Natural killer cell (primary cell): ENCODE measurements around the gene PCDH9. TPM values are rescaled to one million over a fixed set of nuclear protein-coding genes. Genes with fewer than 3 reads are reported as not detected.

Source experiments
- ATAC-seq, 3 donors: fragments of 150-1000 bp in 2 of 3; fragments of 200-7000 bp in 1 of 3; cut with Tn5 transposase; 1 replicate in 1 of 3; 2 replicates in 2 of 3; pipeline ENCODE4 v1.10.0; 2021; ENCODE audit warnings: mild to moderate bottlenecking in 2 of 3, moderate library complexity in 2 of 3
- DNase-seq, 2 donors: peaks; one replicate each; pipeline versions ENCODE4 v3.0.0 to v3.0.0-alpha.2; 2013 to 2021; ENCODE audit warnings: mixed read lengths in 1 of 2
- H3K27ac ChIP-seq: one replicate; pipeline ENCODE4 v1.5.1; 2013; ENCODE audit warnings: mild to moderate bottlenecking, low read length
- H3K27me3 ChIP-seq: one replicate; pipeline ENCODE4 v1.6.1; 2013; ENCODE audit warnings: low read length; ENCODE audit not compliant: control insufficient read depth, insufficient read depth
- H3K36me3 ChIP-seq: one replicate; pipeline ENCODE4 v1.6.1; 2013; ENCODE audit warnings: low read length; ENCODE audit not compliant: control insufficient read depth, insufficient read depth
- H3K4me1 ChIP-seq: one replicate; pipeline ENCODE4 v1.6.1; 2013; ENCODE audit warnings: low read length; ENCODE audit not compliant: control insufficient read depth, insufficient read depth
- H3K4me3 ChIP-seq: one replicate; pipeline ENCODE4 v1.5.1; 2013; ENCODE audit warnings: low read length
- H3K9me3 ChIP-seq: one replicate; pipeline ENCODE4 v1.6.1; 2013; ENCODE audit warnings: low read length; ENCODE audit not compliant: control insufficient read depth, insufficient read depth
- H3K27ac Mint-ChIP-seq, 2 donors: one replicate each; pipeline ENCODE4 v1.8.0; 2022; ENCODE audit warnings: mild to moderate bottlenecking in 2 of 2, mixed read lengths in 2 of 2, moderate library complexity in 1 of 2
- H3K27me3 Mint-ChIP-seq, 2 donors: one replicate each; pipeline ENCODE4 v1.8.0; 2022; ENCODE audit warnings: low read depth in 2 of 2, mixed read lengths in 2 of 2
- H3K36me3 Mint-ChIP-seq: one replicate; pipeline ENCODE4 v1.8.0; 2022; ENCODE audit warnings: mixed read lengths
- H3K4me1 Mint-ChIP-seq, 2 donors: one replicate each; pipeline ENCODE4 v1.8.0; 2022; ENCODE audit warnings: mixed read lengths in 2 of 2
- H3K4me3 Mint-ChIP-seq: one replicate; pipeline ENCODE4 v1.8.0; 2022; ENCODE audit warnings: mild to moderate bottlenecking, moderate library complexity, mixed read lengths
- H3K9me3 Mint-ChIP-seq, 2 donors: one replicate each; pipeline ENCODE4 v1.8.0; 2022; ENCODE audit warnings: mixed read lengths in 2 of 2
- WGBS: methylation state at CpG from one replicate; pipeline ENCODE4 v1.1.7; 2013; ENCODE audit warnings: missing lambda C conversion rate; ENCODE audit not compliant: insufficient coverage; 5-methylcytosine and 5-hydroxymethylcytosine counted together
- intact Hi-C: fragments of 100-400 bp; cut with micrococcal nuclease; formaldehyde crosslinking; loops from one replicate; pipeline ENCODE4 v1.14.2; 2022
- total RNA-seq, 4 donors: library from RNA; stranded (reverse); fragments of 120-200 nt in 1 of 4; gene quantifications; one replicate each; pipeline versions ENCODE4 v1.2.3 to v1.2.4, GENCODE V29; 2013 to 2022
- TF ChIP-seq, protein P1 (sequence below): fragments of 200-600 bp; IDR thresholded peaks from one replicate; pipeline ENCODE4 v1.8.0; 2022; ENCODE audit warnings: antibody characterized with exemption

The PCDH9 gene
- total RNA-seq, 3 donors from 2014 or later (not counting 1 experiment from before 2014, with no cell fraction given) = 0.43 to 1.5 (median 0.68) TPM

DNA sequence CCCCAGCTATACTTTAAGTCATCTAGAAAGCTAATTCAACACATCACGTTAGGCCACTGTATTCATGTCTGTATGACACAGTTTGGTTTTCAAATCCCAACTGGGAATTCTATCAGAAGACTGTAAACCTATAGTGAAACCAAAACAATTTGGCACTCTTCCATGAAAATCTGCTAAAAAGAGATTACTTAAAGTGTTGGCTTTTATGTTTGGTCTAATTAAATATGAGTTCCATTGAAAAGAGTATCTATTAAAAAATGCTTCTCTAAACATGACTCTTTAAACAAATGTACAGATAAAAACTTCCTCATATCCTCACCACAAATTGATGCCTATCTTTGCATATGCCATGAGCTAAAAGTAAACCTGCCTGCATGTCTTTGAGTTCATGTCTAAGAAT is 25.4 kb downstream of the PCDH9 start:
- no peak for DNase-seq
- Histone ChIP-seq H3K27ac (no peak overlapping the region), H3K4me3 (no peak overlapping the region), H3K27me3 (no peaks in the 10 kb centered on the region), H3K4me1 (no peaks in the 10 kb centered on the region), H3K9me3 (no peaks in the 10 kb centered on the region), H3K36me3 (no peaks in the 10 kb centered on the region)
- H3K4me1 Mint-ChIP-seq = no peaks in the 10 kb centered on the region
- TF ChIP-seq, protein P1, sequence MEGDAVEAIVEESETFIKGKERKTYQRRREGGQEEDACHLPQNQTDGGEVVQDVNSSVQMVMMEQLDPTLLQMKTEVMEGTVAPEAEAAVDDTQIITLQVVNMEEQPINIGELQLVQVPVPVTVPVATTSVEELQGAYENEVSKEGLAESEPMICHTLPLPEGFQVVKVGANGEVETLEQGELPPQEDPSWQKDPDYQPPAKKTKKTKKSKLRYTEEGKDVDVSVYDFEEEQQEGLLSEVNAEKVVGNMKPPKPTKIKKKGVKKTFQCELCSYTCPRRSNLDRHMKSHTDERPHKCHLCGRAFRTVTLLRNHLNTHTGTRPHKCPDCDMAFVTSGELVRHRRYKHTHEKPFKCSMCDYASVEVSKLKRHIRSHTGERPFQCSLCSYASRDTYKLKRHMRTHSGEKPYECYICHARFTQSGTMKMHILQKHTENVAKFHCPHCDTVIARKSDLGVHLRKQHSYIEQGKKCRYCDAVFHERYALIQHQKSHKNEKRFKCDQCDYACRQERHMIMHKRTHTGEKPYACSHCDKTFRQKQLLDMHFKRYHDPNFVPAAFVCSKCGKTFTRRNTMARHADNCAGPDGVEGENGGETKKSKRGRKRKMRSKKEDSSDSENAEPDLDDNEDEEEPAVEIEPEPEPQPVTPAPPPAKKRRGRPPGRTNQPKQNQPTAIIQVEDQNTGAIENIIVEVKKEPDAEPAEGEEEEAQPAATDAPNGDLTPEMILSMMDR = no peak
- ATAC-seq = no peak
- WGBS = 62% methylated on average over 1 of the region's 1 CpG
- no peaks in the 10 kb centered on the region for H3K9me3 Mint-ChIP-seq
- H3K4me3 Mint-ChIP-seq = no peak overlapping the region
- intact Hi-C loops = no loop called here
- no peaks in the 10 kb centered on the region for H3K36me3 Mint-ChIP-seq
- no peak overlapping the region for H3K27ac Mint-ChIP-seq
- H3K27me3 Mint-ChIP-seq = no peaks in the 10 kb centered on the region

DNA sequence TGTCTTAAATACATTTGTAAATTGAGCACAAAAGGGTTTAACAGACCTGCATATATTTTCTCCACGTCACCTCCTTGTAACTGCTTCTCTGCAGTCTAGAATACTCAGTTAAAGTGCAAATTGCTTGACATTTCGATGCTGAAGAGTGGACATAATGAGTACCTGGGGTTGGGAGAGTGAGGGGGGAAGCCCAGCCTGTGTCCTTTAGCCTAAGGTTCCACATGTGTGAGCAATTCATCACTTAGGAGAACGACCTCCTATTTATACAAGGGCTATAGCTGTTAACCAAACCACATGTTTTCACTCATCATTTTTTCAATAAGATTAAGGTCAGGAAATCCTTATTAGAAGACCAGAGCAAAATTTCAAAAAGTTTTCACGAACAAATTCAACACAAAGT is 29.5 kb downstream of the PCDH9 start:
- DNase-seq = no peak
- H3K27me3 ChIP-seq = no peaks in the 10 kb centered on the region
- no peaks in the 10 kb centered on the region for H3K9me3 ChIP-seq
- no peak for ATAC-seq
- Mint-ChIP-seq H3K4me3 (no peak overlapping the region), H3K36me3 (no peaks in the 10 kb centered on the region), H3K9me3 (no peaks in the 10 kb centered on the region), H3K4me1 (no peaks in the 10 kb centered on the region), H3K27ac (no peak overlapping the region), H3K27me3 (no peaks in the 10 kb centered on the region)
- intact Hi-C loops = no loop called here
- H3K36me3 ChIP-seq = no peaks in the 10 kb centered on the region
- TF ChIP-seq, protein P1 = no peak
- WGBS = 51% methylated on average over 3 of the region's 4 CpGs
- no peak overlapping the region for H3K4me3 ChIP-seq
- H3K27ac ChIP-seq = no peak overlapping the region
- no peaks in the 10 kb centered on the region for H3K4me1 ChIP-seq

DNA sequence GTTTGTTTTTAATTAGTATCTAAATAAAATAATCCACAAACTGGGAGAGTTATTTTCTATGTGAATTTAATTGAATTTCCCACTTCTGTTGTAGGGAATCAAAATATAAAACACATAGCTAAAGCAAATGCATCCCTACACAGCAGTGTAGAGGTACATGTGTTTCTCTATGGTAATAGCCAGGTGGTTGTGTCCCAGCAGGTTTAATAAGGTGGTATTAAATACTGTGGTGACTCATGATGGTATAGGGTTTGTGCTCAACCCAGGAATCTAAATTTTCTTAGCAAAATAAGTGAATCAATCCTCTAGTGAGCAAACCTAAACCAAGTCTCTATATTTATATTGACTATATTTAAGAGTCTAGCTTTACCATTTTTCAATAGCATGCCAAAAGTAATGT is 30.0 kb downstream of the PCDH9 start:
- Histone ChIP-seq H3K36me3 (no peaks in the 10 kb centered on the region), H3K9me3 (no peaks in the 10 kb centered on the region), H3K27me3 (no peaks in the 10 kb centered on the region), H3K4me3 (no peak overlapping the region), H3K4me1 (no peaks in the 10 kb centered on the region), H3K27ac (no peak overlapping the region)
- Mint-ChIP-seq H3K36me3 (no peaks in the 10 kb centered on the region), H3K27me3 (no peaks in the 10 kb centered on the region), H3K4me1 (no peaks in the 10 kb centered on the region), H3K4me3 (no peak overlapping the region), H3K9me3 (no peaks in the 10 kb centered on the region), H3K27ac (no peak overlapping the region)
- intact Hi-C loops = no loop called here
- DNase-seq (no peak), ATAC-seq (no peak)
- TF ChIP-seq, protein P1 = no peak

DNA sequence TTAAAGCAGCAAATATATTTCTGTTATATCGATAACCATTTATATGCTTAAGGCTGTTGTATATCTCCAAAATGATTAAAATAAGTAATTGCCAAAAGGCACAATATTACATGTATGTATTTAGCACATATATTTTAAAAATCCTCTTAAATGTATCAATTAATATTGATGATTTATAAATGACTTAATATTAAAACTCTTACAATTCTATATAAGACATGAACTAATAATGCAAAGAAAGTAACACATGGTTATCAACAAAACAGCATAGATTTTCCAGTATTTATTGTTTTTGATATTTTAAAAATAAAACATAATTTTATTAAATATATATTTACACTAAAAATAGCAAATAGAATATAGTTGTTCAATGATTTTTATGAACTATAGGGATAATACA is 32.4 kb downstream of the PCDH9 start:
- no peaks in the 10 kb centered on the region for H3K27me3 Mint-ChIP-seq
- Histone ChIP-seq H3K27ac (no peak overlapping the region), H3K27me3 (no peaks in the 10 kb centered on the region), H3K4me3 (no peak overlapping the region), H3K4me1 (no peaks in the 10 kb centered on the region), H3K9me3 (no peaks in the 10 kb centered on the region), H3K36me3 (no peaks in the 10 kb centered on the region)
- intact Hi-C loops = no loop called here
- TF ChIP-seq, protein P1 = no peak
- H3K27ac Mint-ChIP-seq = no peak overlapping the region
- H3K4me3 Mint-ChIP-seq = no peak overlapping the region
- no peaks in the 10 kb centered on the region for H3K9me3 Mint-ChIP-seq
- H3K4me1 Mint-ChIP-seq = no peaks in the 10 kb centered on the region
- DNase-seq (no peak), ATAC-seq (no peak)
- no peaks in the 10 kb centered on the region for H3K36me3 Mint-ChIP-seq
- no CpG with 5 or more reads among the region's 1 CpG for WGBS
